ENCODE results near the gene ZNF442.
"Not testable (repeated sequence)": the region's sequence is repeated elsewhere in the genome, so short reads cannot be mapped to it uniquely, and the experiment has no call there.

The ZNF442 gene

GRCh38 chr19:12325690-12326089 is 39.8 kb downstream of the ZNF442 start:
- DNase-seq: no peak

GRCh38 chr19:12318782-12319413 is 46.6 kb downstream of the ZNF442 start:
- no peak for DNase-seq

GRCh38 chr19:12314553-12314952 is 50.9 kb downstream of the ZNF442 start:
- no peak for DNase-seq

- not testable (repeated sequence) for DNase-seq
Observed at GRCh38 chr19:12308891-12309290, 56.6 kb downstream of the ZNF442 start.
